Astrocyte of the spinal cord (primary cell): ENCODE measurements around the gene UGT2A2.

Experiments used
- DNase-seq: peaks from one replicate; pipeline ENCODE4 v3.0.0; 2011; ENCODE audit warnings: low read depth, low spot score
- H3K4me3 ChIP-seq: 2 replicates; pipeline ENCODE4 v1.5.1; 2011; ENCODE audit warnings: low read depth, mild to moderate bottlenecking, low read length, moderate library complexity
- in situ Hi-C: cut with HindIII; loops from 2 replicates; pipeline ENCODE4 v1.10.0; 2017; ENCODE audit warnings: low sequenced_read_pairs
- TF ChIP-seq, protein P1 (sequence below): IDR thresholded peaks from 2 replicates; pipeline ENCODE4 v1.5.1; 2012; ENCODE audit warnings: low read depth, mild to moderate bottlenecking, low read length, inconsistent platforms

The UGT2A2 gene

DNA sequence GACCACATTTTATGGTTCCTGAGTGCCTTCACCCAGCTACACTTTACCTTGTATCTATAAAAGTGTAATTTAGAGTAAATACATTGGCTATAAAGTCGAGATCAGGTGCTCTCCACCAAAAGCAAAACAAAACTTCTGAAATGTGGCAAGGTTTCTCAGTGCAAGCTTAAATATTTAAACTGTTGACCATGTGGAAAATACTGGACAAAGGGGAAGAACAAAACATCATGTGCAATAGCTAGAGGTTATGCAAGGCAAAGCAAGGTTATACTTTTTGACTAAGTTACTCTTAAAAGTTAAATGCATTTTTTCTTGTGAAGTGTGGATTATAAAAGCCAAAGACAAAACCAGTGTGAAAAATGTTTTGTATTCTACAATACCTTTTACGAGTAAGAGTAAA, 55.9 kb downstream of the UGT2A2 start:
- no peak for DNase-seq
- TF ChIP-seq, protein P1, sequence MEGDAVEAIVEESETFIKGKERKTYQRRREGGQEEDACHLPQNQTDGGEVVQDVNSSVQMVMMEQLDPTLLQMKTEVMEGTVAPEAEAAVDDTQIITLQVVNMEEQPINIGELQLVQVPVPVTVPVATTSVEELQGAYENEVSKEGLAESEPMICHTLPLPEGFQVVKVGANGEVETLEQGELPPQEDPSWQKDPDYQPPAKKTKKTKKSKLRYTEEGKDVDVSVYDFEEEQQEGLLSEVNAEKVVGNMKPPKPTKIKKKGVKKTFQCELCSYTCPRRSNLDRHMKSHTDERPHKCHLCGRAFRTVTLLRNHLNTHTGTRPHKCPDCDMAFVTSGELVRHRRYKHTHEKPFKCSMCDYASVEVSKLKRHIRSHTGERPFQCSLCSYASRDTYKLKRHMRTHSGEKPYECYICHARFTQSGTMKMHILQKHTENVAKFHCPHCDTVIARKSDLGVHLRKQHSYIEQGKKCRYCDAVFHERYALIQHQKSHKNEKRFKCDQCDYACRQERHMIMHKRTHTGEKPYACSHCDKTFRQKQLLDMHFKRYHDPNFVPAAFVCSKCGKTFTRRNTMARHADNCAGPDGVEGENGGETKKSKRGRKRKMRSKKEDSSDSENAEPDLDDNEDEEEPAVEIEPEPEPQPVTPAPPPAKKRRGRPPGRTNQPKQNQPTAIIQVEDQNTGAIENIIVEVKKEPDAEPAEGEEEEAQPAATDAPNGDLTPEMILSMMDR = no peak
- in situ Hi-C loops = no loop called here
- H3K4me3 ChIP-seq = no peak overlapping the region

DNA sequence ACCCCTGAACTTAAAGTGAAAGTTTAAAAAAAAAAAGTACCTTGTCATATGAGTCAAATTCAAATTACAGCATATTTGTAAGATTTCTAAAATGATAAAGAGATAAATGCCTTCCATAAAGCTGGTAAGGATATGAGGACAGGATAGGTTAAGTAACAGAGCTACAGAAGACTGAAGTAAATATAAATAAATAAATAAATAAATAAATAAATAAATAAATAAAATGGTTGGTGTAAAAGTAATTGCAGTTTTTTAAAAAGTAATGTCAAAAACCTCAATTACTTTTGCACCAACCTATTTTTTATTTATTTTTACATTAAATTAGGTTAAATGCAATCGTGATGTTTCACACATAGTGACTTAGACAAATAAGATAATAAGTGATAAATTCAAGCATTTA, 62.2 kb downstream of the UGT2A2 start:
- no peak for DNase-seq
- in situ Hi-C loops = no loop called here
- TF ChIP-seq, protein P1 = no peak
- no peak overlapping the region for H3K4me3 ChIP-seq

DNA sequence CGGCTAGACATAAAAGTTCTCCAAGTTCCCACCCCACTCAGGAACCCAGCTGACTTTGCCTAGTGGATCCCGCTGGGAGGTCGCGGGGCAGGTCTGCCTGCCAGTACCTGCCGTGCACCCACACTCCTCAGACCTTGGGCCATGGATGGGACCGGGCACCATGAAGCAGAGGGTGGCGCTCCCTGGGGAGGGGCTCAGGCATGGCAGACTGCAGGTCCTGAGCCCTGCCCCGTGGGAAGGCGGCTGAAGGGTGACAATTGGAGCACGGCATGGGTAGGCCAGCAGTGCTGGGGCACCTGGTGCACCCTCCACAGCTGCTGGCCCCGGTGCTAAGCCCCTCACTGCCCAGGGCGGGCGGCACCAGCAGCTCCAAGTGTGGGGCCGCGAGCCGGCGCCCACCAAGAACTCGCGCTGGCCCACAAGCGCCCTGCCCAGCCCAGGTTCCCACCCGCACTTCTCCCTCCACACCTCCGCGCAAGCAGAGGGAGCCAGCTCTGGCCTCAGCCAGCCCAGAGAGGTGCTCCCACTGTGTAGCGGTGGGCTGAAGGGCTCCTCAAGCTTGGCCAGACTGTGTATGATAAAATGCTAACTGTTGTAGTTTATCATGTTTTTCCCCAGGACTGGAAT, 63.1 kb downstream of the UGT2A2 start:
- DNase-seq = no peak
- TF ChIP-seq, protein P1 = no peak
- no peak overlapping the region for H3K4me3 ChIP-seq
- in situ Hi-C loops = no loop called here

DNA sequence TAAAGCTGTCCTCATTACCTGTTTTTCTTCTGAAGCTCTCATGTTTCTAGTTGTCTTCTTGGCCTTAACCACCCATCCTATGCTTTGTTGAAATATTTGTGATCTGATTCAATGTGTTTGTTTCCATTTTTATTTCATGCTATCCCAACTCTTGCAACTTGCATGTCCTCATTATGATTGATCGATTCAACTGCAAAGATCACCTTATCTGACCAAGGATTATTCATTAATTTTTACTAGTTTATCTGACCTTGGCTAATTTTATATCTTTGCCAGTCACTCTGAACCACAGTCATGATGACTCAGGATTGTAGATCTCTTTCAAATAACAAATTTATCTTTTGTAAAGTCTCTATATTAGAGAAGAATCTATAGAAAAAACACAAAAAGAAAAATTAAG, 70.7 kb downstream of the UGT2A2 start:
- H3K4me3 ChIP-seq = no peak overlapping the region
- no peak for DNase-seq
- TF ChIP-seq, protein P1 = no peak
- in situ Hi-C loops = no loop called here

DNA sequence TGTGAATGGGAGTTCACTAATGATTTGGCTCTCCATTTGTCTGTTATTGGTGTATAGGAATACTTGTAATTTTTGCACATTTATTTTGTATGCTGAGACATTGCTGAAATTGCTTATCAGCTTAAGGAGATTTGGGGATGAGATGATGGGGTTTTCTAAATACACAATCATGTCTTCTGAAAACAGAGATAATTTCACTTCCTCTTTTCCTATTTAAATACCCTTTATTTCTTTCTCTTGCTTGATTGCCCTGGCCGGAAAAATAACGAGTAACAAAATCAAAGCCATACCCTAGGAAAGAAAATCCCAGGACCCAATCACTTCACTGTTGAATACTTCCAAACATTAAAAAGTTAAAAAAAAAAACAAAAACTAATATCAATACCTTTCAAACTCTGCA, 76.0 kb downstream of the UGT2A2 start:
- TF ChIP-seq, protein P1 = no peak
- in situ Hi-C loops = no loop called here
- H3K4me3 ChIP-seq = no peak overlapping the region
- DNase-seq = no peak

DNA sequence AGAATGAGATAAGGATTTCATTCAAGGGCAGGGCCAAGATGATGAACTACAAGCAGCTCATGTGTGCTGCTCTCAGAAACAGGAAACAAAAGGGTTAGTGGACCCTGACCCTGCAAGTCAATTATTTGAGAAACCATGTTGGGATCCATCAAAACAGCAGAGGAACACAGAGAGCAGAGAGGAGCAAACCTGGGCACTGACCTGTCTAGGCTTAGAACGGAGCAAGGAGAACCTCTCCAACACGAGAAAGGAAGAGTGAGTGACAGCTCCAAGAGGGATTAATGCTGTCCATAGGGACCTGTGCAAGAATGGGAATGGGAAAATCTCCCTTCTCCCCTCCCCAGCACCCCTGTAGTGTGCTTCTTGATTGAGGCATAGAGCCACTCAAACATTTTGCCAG, 89.8 kb downstream of the UGT2A2 start:
- H3K4me3 ChIP-seq = no peak overlapping the region
- in situ Hi-C loops = no loop called here
- no peak for DNase-seq
- TF ChIP-seq, protein P1 = no peak

DNA sequence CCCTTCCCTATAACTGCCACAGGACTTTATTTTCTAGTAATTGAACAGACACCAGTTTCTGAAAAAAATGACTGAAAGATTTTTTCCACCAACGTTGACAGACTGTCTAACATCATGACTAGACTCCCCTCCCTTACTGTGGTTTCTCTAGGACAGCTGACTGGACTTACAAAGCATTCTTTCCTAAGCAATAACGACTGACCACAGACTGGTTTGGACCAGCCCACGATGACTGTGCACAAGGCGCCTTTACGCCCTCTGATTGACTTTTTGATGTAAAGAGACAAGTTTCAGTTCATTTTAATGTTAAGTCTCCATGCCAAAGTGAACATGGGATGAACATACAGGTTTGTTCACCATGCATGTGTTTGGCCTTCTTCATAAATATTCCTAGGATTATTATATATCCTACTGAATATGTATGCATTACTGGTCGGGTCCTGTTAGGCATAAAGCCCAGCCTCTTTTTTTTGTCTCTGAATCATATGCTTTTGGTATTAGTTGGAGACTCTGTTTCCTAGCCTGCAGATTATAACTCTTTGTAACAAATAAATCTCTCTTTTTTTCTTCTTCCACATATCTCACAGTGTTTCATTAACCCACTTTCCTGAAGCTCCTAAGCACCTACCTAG, 93.2 kb downstream of the UGT2A2 start:
- in situ Hi-C loops = no loop called here
- peak; percentile 65 for DNase-seq
- no peak overlapping the region for H3K4me3 ChIP-seq
- TF ChIP-seq, protein P1 = no peak
